Kidney (tissue), 14 donors: ENCODE measurements around the gene PCDHGA8. TPM values are rescaled to one million over a fixed set of nuclear protein-coding genes. Genes with fewer than 3 reads are reported as not detected.
A peak's percentile ranks its signal among the peaks of the same experiment; 100 is the strongest.

ENCODE experiments used
- DNase-seq, 5 donors: peaks; one replicate each; pipeline ENCODE4 v3.0.0-alpha.2; 2013 to 2020
- FAIRE-seq: peaks from 2 replicates; lab custom pipeline; 2012; peaks lifted over from hg19 to GRCh38; lab: Jason Lieb, UNC
- H3K27ac ChIP-seq, 2 donors: one replicate each; pipeline ENCODE4 v1.7.0; 2013; ENCODE audit warnings: low read depth in 2 of 2, low read length in 2 of 2, inconsistent platforms in 1 of 2
- H3K27me3 ChIP-seq: one replicate; pipeline ENCODE4 v1.7.1; 2013; ENCODE audit warnings: low read length, inconsistent platforms; ENCODE audit not compliant: control insufficient read depth, insufficient read depth
- H3K36me3 ChIP-seq, 3 donors: one replicate each; pipeline versions ENCODE4 v1.7.0 to v1.7.1; 2013; ENCODE audit warnings: low read length in 3 of 3, control low read depth in 1 of 3, inconsistent platforms in 1 of 3; ENCODE audit not compliant: insufficient read depth in 3 of 3, control insufficient read depth in 2 of 3
- H3K4me1 ChIP-seq, 3 donors: one replicate each; pipeline versions ENCODE4 v1.7.0 to v1.7.1; 2013; ENCODE audit warnings: low read length in 3 of 3, inconsistent platforms in 1 of 3, low read depth in 1 of 3; ENCODE audit not compliant: control insufficient read depth in 2 of 3, insufficient read depth in 2 of 3
- H3K4me3 ChIP-seq, 3 donors: one replicate each; pipeline versions ENCODE4 v1.7.0 to v1.8.1; 2013; ENCODE audit warnings: low read length in 3 of 3, control low read depth in 1 of 3, inconsistent platforms in 1 of 3
- H3K9ac ChIP-seq, 3 donors: one replicate each; pipeline versions ENCODE4 v1.7.0 to v1.7.1; 2013; ENCODE audit warnings: low read length in 3 of 3, control low read depth in 1 of 3, inconsistent platforms in 1 of 3
- H3K9me3 ChIP-seq, 3 donors: one replicate each; pipeline versions ENCODE4 v1.7.0 to v1.7.1; 2013; ENCODE audit warnings: low read length in 3 of 3, control low read depth in 1 of 3, inconsistent platforms in 1 of 3; ENCODE audit not compliant: control insufficient read depth in 2 of 3, insufficient read depth in 1 of 3
- intact Hi-C: fragments of 100-400 bp; cut with DNase I; formaldehyde crosslinking; loops from one replicate; pipeline ENCODE4 v1.11.1; 2022
- polyA plus RNA-seq: library from polyadenylated mRNA; stranded (reverse); fragments of 350-450 nt; fragmentation: Illumina TruSeq; extraction: RNeasy Lipid Tissue Mini Kit (QIAGEN cat#74804); gene quantifications from one replicate; pipeline ENCODE4 v1.2.3, GENCODE V29; 2014; ENCODE audit warnings: low read depth, low replicate concordance; ENCODE audit not compliant: insufficient read depth
- total RNA-seq: library from RNA; stranded (reverse); fragmentation: NEBNext Ultra II Directional; extraction: Animal tissue kit (Norgen Biotek cat#: 25700); gene quantifications from one replicate; pipeline ENCODE4 v1.2.1, GENCODE V29; 2021
- TF ChIP-seq, protein P1 (sequence below): IDR thresholded peaks from 3 replicates; pipeline ENCODE4 v1.5.1; 2012; ENCODE audit warnings: mild to moderate bottlenecking, moderate library complexity, borderline replicate concordance; ENCODE audit not compliant: insufficient read depth; ENCODE audit errors: extremely low read depth
- donor health status: control.
- donor health status: control.
- donor health status: control.
- donor health status: control.
- donor health status: control.
- donor health status: DM: yes; HTN: yes; CAD: no.
- donor health status: Normal renal cell carcinoma (clear cell type).

The PCDHGA8 gene
- total and polyA plus RNA-seq, 2 donors from 2014 or later, result 0.09 to 1.8 TPM

DNA sequence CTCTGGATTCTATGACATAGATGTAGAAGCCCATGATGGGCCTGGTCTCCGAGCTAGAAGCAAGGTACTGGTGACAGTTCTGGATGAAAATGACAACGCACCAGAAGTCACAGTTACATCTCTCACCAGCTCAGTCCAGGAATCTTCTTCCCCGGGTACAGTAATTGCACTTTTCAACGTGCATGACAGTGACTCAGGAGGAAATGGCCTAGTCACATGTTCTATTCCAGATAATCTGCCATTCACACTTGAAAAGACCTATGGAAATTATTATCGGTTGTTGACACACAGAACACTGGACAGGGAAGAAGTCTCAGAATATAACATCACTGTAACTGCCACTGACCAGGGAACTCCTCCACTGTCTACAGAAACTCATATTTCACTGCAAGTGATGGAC is 36.3 kb upstream of the PCDHGA8 start:
- no peaks in the 10 kb centered on the region for H3K27me3 ChIP-seq
- H3K9me3 ChIP-seq, result peaks cover 2 to 71% (median 19%) of the 10 kb centered on the region in 3 donors
- FAIRE-seq, result no peak
- intact Hi-C loops, result no loop called here
- H3K27ac ChIP-seq, result no peak overlapping the region
- H3K36me3 ChIP-seq, result no peaks in the 10 kb centered on the region
- H3K4me3 ChIP-seq, result no peak overlapping the region
- no peaks in the 10 kb centered on the region for H3K4me1 ChIP-seq
- H3K9ac ChIP-seq, result no peak overlapping the region
- no peak for DNase-seq
- TF ChIP-seq, protein P1, sequence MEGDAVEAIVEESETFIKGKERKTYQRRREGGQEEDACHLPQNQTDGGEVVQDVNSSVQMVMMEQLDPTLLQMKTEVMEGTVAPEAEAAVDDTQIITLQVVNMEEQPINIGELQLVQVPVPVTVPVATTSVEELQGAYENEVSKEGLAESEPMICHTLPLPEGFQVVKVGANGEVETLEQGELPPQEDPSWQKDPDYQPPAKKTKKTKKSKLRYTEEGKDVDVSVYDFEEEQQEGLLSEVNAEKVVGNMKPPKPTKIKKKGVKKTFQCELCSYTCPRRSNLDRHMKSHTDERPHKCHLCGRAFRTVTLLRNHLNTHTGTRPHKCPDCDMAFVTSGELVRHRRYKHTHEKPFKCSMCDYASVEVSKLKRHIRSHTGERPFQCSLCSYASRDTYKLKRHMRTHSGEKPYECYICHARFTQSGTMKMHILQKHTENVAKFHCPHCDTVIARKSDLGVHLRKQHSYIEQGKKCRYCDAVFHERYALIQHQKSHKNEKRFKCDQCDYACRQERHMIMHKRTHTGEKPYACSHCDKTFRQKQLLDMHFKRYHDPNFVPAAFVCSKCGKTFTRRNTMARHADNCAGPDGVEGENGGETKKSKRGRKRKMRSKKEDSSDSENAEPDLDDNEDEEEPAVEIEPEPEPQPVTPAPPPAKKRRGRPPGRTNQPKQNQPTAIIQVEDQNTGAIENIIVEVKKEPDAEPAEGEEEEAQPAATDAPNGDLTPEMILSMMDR, result no peak

DNA sequence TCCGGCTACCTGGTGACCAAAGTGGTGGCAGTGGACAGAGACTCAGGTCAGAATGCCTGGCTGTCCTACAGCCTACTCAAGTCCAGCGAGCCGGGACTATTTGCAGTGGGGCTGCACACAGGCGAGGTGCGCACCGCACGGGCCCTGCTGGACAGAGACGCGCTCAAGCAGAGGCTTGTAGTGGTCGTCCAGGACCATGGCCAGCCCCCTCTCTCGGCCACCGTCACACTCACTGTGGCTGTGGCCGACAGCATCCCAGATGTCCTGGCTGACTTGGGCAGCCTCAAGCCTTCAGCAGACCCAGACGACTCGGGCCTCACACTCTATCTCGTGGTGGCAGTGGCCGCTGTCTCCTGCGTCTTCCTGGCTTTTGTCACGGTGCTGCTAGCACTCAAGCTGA is 35.5 kb upstream of the PCDHGA8 start:
- DNase-seq (no peak), FAIRE-seq (no peak)
- Histone ChIP-seq H3K4me1 (no peaks in the 10 kb centered on the region), H3K36me3 (no peaks in the 10 kb centered on the region), H3K27ac (no peak overlapping the region), H3K9ac (no peak overlapping the region), H3K27me3 (no peaks in the 10 kb centered on the region), H3K9me3 (peaks cover 2 to 71% (median 16%) of the 10 kb centered on the region in 3 donors), H3K4me3 (no peak overlapping the region)
- intact Hi-C loops, result no loop called here
- TF ChIP-seq, protein P1, result no peak

DNA sequence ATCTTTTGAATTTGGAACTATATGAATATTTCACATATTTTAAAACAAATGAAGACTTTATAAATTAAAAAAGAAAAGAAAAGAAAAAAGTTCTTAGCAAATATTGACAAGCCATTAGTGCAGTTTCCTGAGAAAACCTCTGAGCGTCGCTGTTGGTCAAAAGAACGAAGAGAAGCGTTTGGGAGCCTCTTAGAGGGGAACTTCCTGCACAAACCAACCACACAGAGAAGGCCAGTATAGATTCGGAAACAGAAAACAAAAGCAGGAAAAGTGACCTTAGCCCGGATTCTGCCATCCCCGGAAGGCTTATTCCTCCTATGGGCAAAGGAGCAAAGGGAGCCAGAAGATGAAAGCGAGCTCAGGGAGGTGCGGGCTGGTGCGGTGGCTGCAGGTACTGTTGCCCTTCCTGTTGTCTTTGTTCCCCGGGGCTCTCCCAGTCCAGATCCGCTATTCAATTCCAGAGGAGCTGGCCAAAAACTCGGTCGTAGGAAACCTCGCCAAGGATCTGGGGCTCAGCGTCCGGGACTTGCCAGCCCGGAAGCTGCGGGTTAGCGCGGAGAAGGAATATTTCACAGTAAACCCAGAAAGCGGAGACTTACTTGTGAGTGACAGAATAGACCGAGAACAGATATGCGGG is 32.5 kb upstream of the PCDHGA8 start, which contains the start of gene PCDHGB2:
TSS of gene PCDHGB2 (plus strand) at position 205 of the 637 bp plus-strand sequence. CDS start at position 347, 142 bp downstream.
- no peak for DNase-seq
- intact Hi-C loops, result no loop called here
- Histone ChIP-seq H3K27me3 (no peaks in the 10 kb centered on the region), H3K9ac (no peak within 1 kb of the TSS), H3K4me1 (no peaks in the 10 kb centered on the region), H3K4me3 (peak within 1 kb of the TSS in 2 of 3 donors; percentile 16 to 36), H3K27ac (no peak within 1 kb of the TSS), H3K36me3 (no peaks in the 10 kb centered on the region), H3K9me3 (peaks cover 2 to 88% (median 28%) of the 10 kb centered on the region in 3 donors)
- TF ChIP-seq, protein P1, result no peak
- FAIRE-seq, result no peak
